Hepatic stellate cell (primary cell): Measurements from ENCODE around the gene GRID1.
A peak's percentile ranks its signal among the peaks of the same experiment; 100 is the strongest.

ENCODE experiments used
- DNase-seq: peaks from one replicate; pipeline ENCODE4 v3.0.0; 2011; ENCODE audit warnings: low spot score

Gene GRID1

GRCh38 chr10:86229811-86230556 lies 136.6 kb downstream of the GRID1 start:
- DNase-seq: no peak

- DNase-seq: no peak
Measured at GRCh38 chr10:86229376-86229775, 137.2 kb downstream of the GRID1 start.

GRCh38 chr10:86227501-86228258 lies 138.9 kb downstream of the GRID1 start:
- DNase-seq: no peak

GRCh38 chr10:86226781-86227201 lies 139.8 kb downstream of the GRID1 start:
- no peak for DNase-seq

GRCh38 chr10:86226016-86226415 lies 140.6 kb downstream of the GRID1 start:
- DNase-seq: no peak

- DNase-seq: peak; percentile 49
Measured at GRCh38 chr10:86225103-86225782, 141.4 kb downstream of the GRID1 start.

GRCh38 chr10:86224354-86225102 lies 142.1 kb downstream of the GRID1 start:
- DNase-seq: no peak

- DNase-seq: no peak
Measured at GRCh38 chr10:86223256-86223655, 143.3 kb downstream of the GRID1 start.

- no peak for DNase-seq
Measured at GRCh38 chr10:86222687-86223086, 143.9 kb downstream of the GRID1 start.

- no peak for DNase-seq
Measured at GRCh38 chr10:86222336-86222650, 144.3 kb downstream of the GRID1 start.

- no peak for DNase-seq
Measured at GRCh38 chr10:86221442-86222335, 144.9 kb downstream of the GRID1 start.

- no peak for DNase-seq
Measured at GRCh38 chr10:86220626-86221025, 146.0 kb downstream of the GRID1 start.

- DNase-seq: no peak
Measured at GRCh38 chr10:86219271-86219670, 147.3 kb downstream of the GRID1 start.

- no peak for DNase-seq
Measured at GRCh38 chr10:86218842-86219241, 147.8 kb downstream of the GRID1 start.

GRCh38 chr10:86218160-86218559 lies 148.4 kb downstream of the GRID1 start:
- no peak for DNase-seq

- no peak for DNase-seq
Measured at GRCh38 chr10:86217371-86218080, 149.1 kb downstream of the GRID1 start.

- no peak for DNase-seq
Measured at GRCh38 chr10:86216886-86217285, 149.7 kb downstream of the GRID1 start.

- DNase-seq: no peak
Measured at GRCh38 chr10:86215712-86216111, 150.9 kb downstream of the GRID1 start.

GRCh38 chr10:86215046-86215445 lies 151.5 kb downstream of the GRID1 start:
- DNase-seq: no peak

GRCh38 chr10:86213148-86213547 lies 153.4 kb downstream of the GRID1 start:
- no peak for DNase-seq

- DNase-seq: no peak
Measured at GRCh38 chr10:86212391-86212700, 154.2 kb downstream of the GRID1 start.
